Right renal pelvis (tissue), 4 donors: ENCODE data around the gene ALK. TPM values are rescaled to one million over a fixed set of nuclear protein-coding genes. Genes with fewer than 3 reads are reported as not detected.
A peak's percentile ranks its signal among the peaks of the same experiment; 100 is the strongest.

Experiments
- DNase-seq, 4 donors: peaks; one replicate each; pipeline ENCODE4 v3.0.0-alpha.2; 2013; ENCODE audit warnings: low read depth in 4 of 4, low spot score in 3 of 4, missing footprints in 1 of 4
- polyA plus RNA-seq, 4 donors: library from polyadenylated mRNA; unstranded; fragments of 120-200 nt; gene quantifications; one replicate each; pipeline ENCODE4 v1.2.1, GENCODE V29; 2013; ENCODE audit not compliant: insufficient read length in 4 of 4

The ALK gene
- polyA plus RNA-seq, 4 donors = 0.11 to 0.50 (median 0.29) TPM

GRCh38 chr2:29310650-29311348 lies 610.6 kb downstream of the ALK start:
- DNase-seq = peak in 1 of 4 donors; percentile 47

GRCh38 chr2:29309090-29310029 lies 612.0 kb downstream of the ALK start:
- DNase-seq = peak in 1 of 4 donors; percentile 51

GRCh38 chr2:29308366-29308765 lies 613.0 kb downstream of the ALK start:
- DNase-seq = no peak

GRCh38 chr2:29307519-29307918 lies 613.9 kb downstream of the ALK start:
- no peak for DNase-seq

GRCh38 chr2:29305762-29306161 lies 615.6 kb downstream of the ALK start:
- DNase-seq = no peak

GRCh38 chr2:29304399-29305060 lies 616.9 kb downstream of the ALK start:
- no peak for DNase-seq

GRCh38 chr2:29296585-29296984 lies 624.8 kb downstream of the ALK start:
- no peak for DNase-seq

- DNase-seq = no peak
Measured at GRCh38 chr2:29295845-29296244, 625.5 kb downstream of the ALK start.

GRCh38 chr2:29293830-29294438 lies 627.5 kb downstream of the ALK start:
- DNase-seq = peak in 3 of 4 donors; percentile 36 to 69 (median 56)

- DNase-seq = no peak
Measured at GRCh38 chr2:29290293-29291047, 630.9 kb downstream of the ALK start.

GRCh38 chr2:29284671-29285070 lies 636.7 kb downstream of the ALK start:
- DNase-seq = no peak

GRCh38 chr2:29281916-29282247 lies 639.5 kb downstream of the ALK start:
- no peak for DNase-seq

GRCh38 chr2:29281086-29281915 lies 640.1 kb downstream of the ALK start:
- no peak for DNase-seq

- no peak for DNase-seq
Measured at GRCh38 chr2:29278966-29279365, 642.4 kb downstream of the ALK start.

- DNase-seq = no peak
Measured at GRCh38 chr2:29276151-29276550, 645.2 kb downstream of the ALK start.

- no peak for DNase-seq
Measured at GRCh38 chr2:29275186-29275585, 646.2 kb downstream of the ALK start.

GRCh38 chr2:29273685-29274611 lies 647.4 kb downstream of the ALK start:
- no peak for DNase-seq

- no peak for DNase-seq
Measured at GRCh38 chr2:29273004-29273684, 648.2 kb downstream of the ALK start.
